SK-N-SH (cell line): Measurements from ENCODE around the gene ZNF407. TPM values are rescaled to one million over a fixed set of nuclear protein-coding genes. Genes with fewer than 3 reads are reported as not detected.

Source experiments
- CTCF ChIA-PET: fragments of 300-600, 350-600 bp; formaldehyde crosslinking; extraction: SDS; loops from one replicate; lab custom pipeline; 2021; lab: Yijun Ruan, JAX
- POLR2A ChIA-PET: fragments of 350-600 bp; sonication (Branson Sonifier 250); formaldehyde crosslinking; extraction: SDS; loops from one replicate; lab custom pipeline; 2020; ENCODE audit warnings: antibody characterized with exemption, inconsistent platforms; lab: Yijun Ruan, JAX
- DNase-seq: peaks from one replicate; pipeline ENCODE4 v3.0.0; 2012
- H2AFZ ChIP-seq: fragments of 200-600 bp; sonication (generic); 2 replicates; pipeline ENCODE4 v1.8.1; 2016; ENCODE audit warnings: antibody characterized with exemption, mild to moderate bottlenecking, low read depth
- H3F3A ChIP-seq: fragments of 200-600 bp; sonication (generic); replicated peaks from 2 replicates; pipeline ENCODE3; 2016; ENCODE audit warnings: antibody characterized with exemption, mild to moderate bottlenecking; ENCODE audit not compliant: insufficient read depth
- H3K27ac ChIP-seq, 2 experiments: fragments of 200-500 bp in 1 of 2; fragments of 200-600 bp in 1 of 2; sonication (Bioruptor generic) in 1 of 2; sonication (generic), shearing (Covaris generic) in 1 of 2; 2 replicates each; pipeline versions ENCODE4 v1.5.1 to v1.6.1; 2014 to 2016; ENCODE audit warnings: low read depth in 2 of 2, inconsistent platforms in 1 of 2, low read length in 1 of 2, mild to moderate bottlenecking in 1 of 2, mixed read lengths in 1 of 2
- H3K27me3 ChIP-seq: fragments of 200-600 bp; sonication (generic), shearing (Covaris generic); 2 replicates; pipeline ENCODE4 v1.6.1; 2016; ENCODE audit warnings: mixed run types; ENCODE audit not compliant: insufficient read depth
- H3K36me3 ChIP-seq, 2 experiments: fragments of 200-500 bp in 1 of 2; fragments of 200-600 bp in 1 of 2; sonication (Bioruptor generic) in 1 of 2; sonication (generic) in 1 of 2; replicated peaks in 1 of 2; 2 replicates each; pipeline versions ENCODE3 to v1.5.1; 2014 to 2016; ENCODE audit warnings: low read length in 1 of 2, mild to moderate bottlenecking in 1 of 2; ENCODE audit not compliant: insufficient read depth in 2 of 2, control insufficient read depth in 1 of 2
- H3K4me1 ChIP-seq, 2 experiments: fragments of 200-500 bp in 1 of 2; fragments of 200-600 bp in 1 of 2; sonication (Bioruptor generic) in 1 of 2; sonication (generic), shearing (Covaris generic) in 1 of 2; 2 replicates each; pipeline versions ENCODE4 v1.5.1 to v1.6.1; 2014 to 2016; ENCODE audit warnings: low read depth in 1 of 2, low read length in 1 of 2, mixed run types in 1 of 2; ENCODE audit not compliant: insufficient read depth in 2 of 2, control insufficient read depth in 1 of 2
- H3K4me2 ChIP-seq: fragments of 200-600 bp; sonication (generic), shearing (Covaris generic); 2 replicates; pipeline ENCODE4 v1.6.1; 2017; ENCODE audit warnings: mixed run types
- H3K4me3 ChIP-seq, 2 experiments: fragments of 200-500 bp in 1 of 2; fragments of 200-600 bp in 1 of 2; sonication (Bioruptor generic) in 1 of 2; sonication (generic), shearing (Covaris generic) in 1 of 2; 2 replicates each; pipeline versions ENCODE4 v1.5.1 to v1.8.1; 2014 to 2016; ENCODE audit warnings: low read depth in 2 of 2, inconsistent platforms in 1 of 2, low read length in 1 of 2, mild to moderate bottlenecking in 1 of 2, mixed read lengths in 1 of 2, moderate library complexity in 1 of 2
- H3K79me2 ChIP-seq: fragments of 200-600 bp; sonication (generic); 2 replicates; pipeline ENCODE4 v1.8.1; 2017; ENCODE audit warnings: mild to moderate bottlenecking; ENCODE audit not compliant: insufficient read depth
- H3K9ac ChIP-seq: fragments of 200-600 bp; sonication (generic); 2 replicates; pipeline ENCODE4 v1.6.1; 2017; ENCODE audit warnings: mixed run types
- H3K9me2 ChIP-seq: fragments of 200-600 bp; sonication (generic); 2 replicates; pipeline ENCODE4 v1.6.1; 2017; ENCODE audit warnings: mixed run types
- H3K9me3 ChIP-seq: fragments of 200-600 bp; sonication (generic); 2 replicates; pipeline ENCODE4 v1.6.1; 2017; ENCODE audit warnings: mixed run types, mild to moderate bottlenecking, moderate library complexity
- H4K20me1 ChIP-seq: fragments of 200-600 bp; sonication (generic); 2 replicates; pipeline ENCODE4 v1.6.1; 2017; ENCODE audit warnings: mild to moderate bottlenecking, mixed run types; ENCODE audit not compliant: insufficient read depth
- CHD2 ChIP-seq: fragments of 150-350 bp; IDR thresholded peaks from 2 replicates; pipeline ENCODE4 v1.6.1; 2018; ENCODE audit warnings: low read length; ENCODE audit not compliant: partially characterized antibody
- CTCF ChIP-seq: fragments of 200-600 bp; sonication (generic); IDR thresholded peaks from 2 replicates; pipeline ENCODE4 v1.6.1; 2017; ENCODE audit warnings: antibody characterized with exemption, mild to moderate bottlenecking, moderate library complexity
- EZH2phosphoT487 ChIP-seq: fragments of 200-600 bp; sonication (generic); IDR thresholded peaks from 2 replicates; pipeline ENCODE4 v1.6.1; 2017; ENCODE audit warnings: low read depth, mixed run types, mild to moderate bottlenecking, antibody characterized with exemption, moderate library complexity, borderline replicate concordance
- FOSL2 ChIP-seq: IDR thresholded peaks from 2 replicates; pipeline ENCODE4 v1.4.0; 2012; ENCODE audit warnings: low read depth, mild to moderate bottlenecking, moderate library complexity, borderline replicate concordance
- FOXJ3 ChIP-seq: sonication (generic); formaldehyde crosslinking; IDR thresholded peaks from 2 replicates; pipeline ENCODE4 v1.5.1; 2020; ENCODE audit warnings: mild to moderate bottlenecking, missing genetic modification reagents
- FOXM1 ChIP-seq: IDR thresholded peaks from 2 replicates; pipeline ENCODE4 v1.4.0; 2012; ENCODE audit warnings: low read depth, mild to moderate bottlenecking
- GABPA ChIP-seq: IDR thresholded peaks from 2 replicates; pipeline ENCODE4 v1.4.0; 2012; ENCODE audit warnings: low read depth, mild to moderate bottlenecking
- GATA2 ChIP-seq: sonication (generic); formaldehyde crosslinking; IDR thresholded peaks from 2 replicates; pipeline ENCODE4 v1.5.0; 2020; ENCODE audit warnings: mild to moderate bottlenecking, missing genetic modification reagents
- MEF2A ChIP-seq: IDR thresholded peaks from 2 replicates; pipeline ENCODE4 v1.4.0; 2012; ENCODE audit warnings: low read depth, borderline replicate concordance
- NRF1 ChIP-seq: IDR thresholded peaks from 2 replicates; pipeline ENCODE4 v1.6.1; 2012; ENCODE audit warnings: low read depth, mild to moderate bottlenecking, low read length
- POLR2AphosphoS5 ChIP-seq: IDR thresholded peaks from 2 replicates; pipeline ENCODE4 v1.6.1; 2012; ENCODE audit warnings: low read depth, low read length
- RCOR1 ChIP-seq: fragments of 150-350 bp; IDR thresholded peaks from 2 replicates; pipeline ENCODE4 v1.6.1; 2017; ENCODE audit warnings: antibody characterized with exemption, low read length
- RXRA ChIP-seq: IDR thresholded peaks from 2 replicates; pipeline ENCODE4 v1.4.0; 2012; ENCODE audit warnings: low read depth, mild to moderate bottlenecking, borderline replicate concordance
- SMC3 ChIP-seq: IDR thresholded peaks from 2 replicates; pipeline ENCODE4 v1.6.1; 2012; ENCODE audit warnings: low read depth, low read length, improper control_type of control experiment
- TCF12 ChIP-seq: IDR thresholded peaks from 2 replicates; pipeline ENCODE4 v1.4.0; 2012
- WGBS: methylation state at CpG from one replicate; pipeline ENCODE4 v1.1.6; 2017; ENCODE audit warnings: low lambda C conversion rate; 5-methylcytosine and 5-hydroxymethylcytosine counted together
- polyA plus RNA-seq, 3 experiments: library from polyadenylated mRNA; depleted of rRNA; stranded (reverse); fragments of >200 nt; gene quantifications; 2 replicates each; pipeline ENCODE4 v1.2.3, GENCODE V29; 2012
- TF ChIP-seq, protein P1 (sequence below): IDR thresholded peaks from 2 replicates; pipeline ENCODE4 v1.4.0; 2012; ENCODE audit warnings: low read depth, borderline replicate concordance
- TF ChIP-seq, protein P2 (sequence below): IDR thresholded peaks from 2 replicates; pipeline ENCODE4; 2012

The ZNF407 gene
- polyA plus RNA-seq, 1 of the 3 experiments (the other 2 are of a cell fraction) = 2.6 TPM

- TF ChIP-seq CTCF = no peak
These were observed 466.8 kb downstream of the ZNF407 start (continued) for GRCh38 chr18:75064513-75064905.

DNA sequence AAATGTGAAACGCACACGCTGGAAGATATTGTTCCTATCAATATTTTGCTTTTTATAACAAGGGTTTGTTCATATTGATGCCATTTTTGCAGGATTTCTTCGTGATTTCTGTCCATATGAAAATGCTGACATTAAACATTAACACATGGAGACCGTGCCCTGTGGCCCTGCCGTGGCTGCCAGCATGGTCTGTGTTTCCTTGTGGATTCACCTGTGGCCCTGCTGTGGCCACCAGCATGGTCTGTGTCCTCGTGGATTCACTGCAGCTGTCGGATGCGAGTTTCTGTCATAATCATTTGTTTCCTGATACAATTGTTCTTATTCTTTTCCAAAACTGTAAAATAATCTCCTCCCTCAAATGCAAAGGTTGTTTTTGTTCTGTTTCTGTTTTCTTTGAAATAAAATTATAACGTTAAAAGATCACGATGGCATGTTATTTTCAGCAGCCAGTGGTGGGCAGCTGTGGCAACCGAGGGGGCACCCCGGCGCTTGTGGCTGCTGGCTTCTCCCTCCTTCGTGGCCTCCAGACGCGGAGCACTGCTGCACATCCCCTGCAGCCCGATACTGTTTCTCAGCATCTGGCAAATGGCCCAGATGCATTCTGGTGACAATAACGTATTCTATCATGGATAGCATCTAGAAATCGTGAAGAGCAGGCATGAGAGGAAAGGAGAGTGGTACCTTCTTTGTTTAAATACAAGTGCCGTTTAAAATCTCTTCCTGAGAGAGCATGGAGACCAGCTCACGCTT lies 467.8 kb downstream of the ZNF407 start:
- Histone ChIP-seq H3K4me2 (no peak overlapping the region), H3K4me3 (no peak overlapping the region), H4K20me1 (no peaks in the 10 kb centered on the region), H3K9me3 (no peaks in the 10 kb centered on the region), H3K9me2 (no peaks in the 10 kb centered on the region), H3K27me3 (no peaks in the 10 kb centered on the region), H3K27ac (peak overlapping the region in 1 of 2 experiments; percentile 20; a peak in 2 of 4 replicates), H3K36me3 (no peaks in the 10 kb centered on the region), H3F3A (no peaks in the 10 kb centered on the region), H3K9ac (no peak overlapping the region), H2AFZ (no peak overlapping the region), H3K79me2 (no peaks in the 10 kb centered on the region), H3K4me1 (peaks cover 7 to 17% of the 10 kb centered on the region in 2 experiments; a peak in 2 of 4 replicates)
- DNase-seq = peak; percentile 81
- POLR2A ChIA-PET = no interaction called here
- TF ChIP-seq GATA2 (CRISPR knock-in tag) = peak; percentile 88
- TF ChIP-seq FOXJ3 (CRISPR knock-in tag) = 0 out of 2 replicates have a peak, but pooled peaks have one; percentile 17
- no peak for TF ChIP-seq GABPA
- 72% methylated on average over 21 of the region's 21 CpGs for WGBS
- CTCF ChIA-PET = interaction anchor here (1.2 to 2.0 kb wide), 3 partner anchors 12 to 29 kb away, joined by 3 to 5 read pairs (median 4); no protein-coding TSS in a partner anchor

- Histone ChIP-seq H4K20me1 (no peaks in the 10 kb centered on the region), H3K27ac (peak overlapping the region in 1 of 2 experiments; percentile 17; a peak in 2 of 4 replicates), H3F3A (peaks cover 3% of the 10 kb centered on the region), H3K4me1 (peaks cover 10 to 17% of the 10 kb centered on the region in 2 experiments; a peak in 2 of 4 replicates), H3K4me3 (no peak overlapping the region), H3K79me2 (no peaks in the 10 kb centered on the region), H3K9me2 (no peaks in the 10 kb centered on the region), H3K27me3 (no peaks in the 10 kb centered on the region), H3K36me3 (no peaks in the 10 kb centered on the region), H2AFZ (no peak overlapping the region), H3K9ac (no peak overlapping the region), H3K4me2 (no peak overlapping the region), H3K9me3 (no peaks in the 10 kb centered on the region)
- DNase-seq = no peak
- ChIA-PET CTCF (interaction anchor here (1.2 to 2.0 kb wide), 4 partner anchors 10 to 30 kb away, joined by 3 to 5 read pairs (median 4); no protein-coding TSS in a partner anchor), POLR2A (no interaction called here)
- 94% methylated on average over 16 of the region's 16 CpGs for WGBS
- no peak for TF ChIP-seq NRF1
- no peak for TF ChIP-seq RXRA
- no peak for TF ChIP-seq FOSL2
- TF ChIP-seq, protein P1, sequence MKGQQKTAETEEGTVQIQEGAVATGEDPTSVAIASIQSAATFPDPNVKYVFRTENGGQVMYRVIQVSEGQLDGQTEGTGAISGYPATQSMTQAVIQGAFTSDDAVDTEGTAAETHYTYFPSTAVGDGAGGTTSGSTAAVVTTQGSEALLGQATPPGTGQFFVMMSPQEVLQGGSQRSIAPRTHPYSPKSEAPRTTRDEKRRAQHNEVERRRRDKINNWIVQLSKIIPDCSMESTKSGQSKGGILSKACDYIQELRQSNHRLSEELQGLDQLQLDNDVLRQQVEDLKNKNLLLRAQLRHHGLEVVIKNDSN = no peak
- no peak for TF ChIP-seq RCOR1
- TF ChIP-seq CHD2 = no peak
- no peak for TF ChIP-seq FOXM1
- TF ChIP-seq EZH2phosphoT487 = no peak
- TF ChIP-seq, protein P2, sequence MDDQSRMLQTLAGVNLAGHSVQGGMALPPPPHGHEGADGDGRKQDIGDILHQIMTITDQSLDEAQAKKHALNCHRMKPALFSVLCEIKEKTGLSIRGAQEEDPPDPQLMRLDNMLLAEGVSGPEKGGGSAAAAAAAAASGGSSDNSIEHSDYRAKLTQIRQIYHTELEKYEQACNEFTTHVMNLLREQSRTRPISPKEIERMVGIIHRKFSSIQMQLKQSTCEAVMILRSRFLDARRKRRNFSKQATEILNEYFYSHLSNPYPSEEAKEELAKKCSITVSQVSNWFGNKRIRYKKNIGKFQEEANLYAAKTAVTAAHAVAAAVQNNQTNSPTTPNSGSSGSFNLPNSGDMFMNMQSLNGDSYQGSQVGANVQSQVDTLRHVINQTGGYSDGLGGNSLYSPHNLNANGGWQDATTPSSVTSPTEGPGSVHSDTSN = no peak
- no peak for TF ChIP-seq TCF12
- no peak for TF ChIP-seq POLR2AphosphoS5
- TF ChIP-seq MEF2A = no peak
- TF ChIP-seq SMC3 = no peak
These were observed 468.6 kb downstream of the ZNF407 start for GRCh38 chr18:75066021-75066880.
